GM12873 (cell line): ENCODE data around the gene GTF2H4.

Experiments
- CTCF ChIP-seq: IDR thresholded peaks from 2 replicates; pipeline ENCODE4 v1.5.1; 2012; ENCODE audit warnings: low read depth, mild to moderate bottlenecking, moderate library complexity, low read length, control low read depth; ENCODE audit not compliant: insufficient read depth; ENCODE audit errors: missing control alignments

Gene GTF2H4

GRCh38 chr6:30895343-30895742 is 12.7 kb upstream of the GTF2H4 start:
- no peak for TF ChIP-seq CTCF

GRCh38 chr6:30896541-30896940 is 11.5 kb upstream of the GTF2H4 start:
- TF ChIP-seq CTCF: no peak

DNA sequence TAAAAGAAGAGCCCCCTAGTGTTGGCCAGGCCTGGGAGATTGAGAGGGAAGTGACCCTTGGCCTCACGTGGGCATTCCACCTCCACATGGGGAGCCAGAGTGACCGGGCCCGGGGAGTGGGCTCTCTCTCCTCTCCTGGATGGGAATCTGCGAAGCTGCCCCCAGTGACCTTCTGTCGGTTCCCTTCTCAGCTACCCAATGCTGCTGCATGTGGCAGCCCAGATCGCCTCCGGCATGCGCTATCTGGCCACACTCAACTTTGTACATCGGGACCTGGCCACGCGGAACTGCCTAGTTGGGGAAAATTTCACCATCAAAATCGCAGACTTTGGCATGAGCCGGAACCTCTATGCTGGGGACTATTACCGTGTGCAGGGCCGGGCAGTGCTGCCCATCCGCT is 10.1 kb upstream of the GTF2H4 start:
- TF ChIP-seq CTCF: no peak

DNA sequence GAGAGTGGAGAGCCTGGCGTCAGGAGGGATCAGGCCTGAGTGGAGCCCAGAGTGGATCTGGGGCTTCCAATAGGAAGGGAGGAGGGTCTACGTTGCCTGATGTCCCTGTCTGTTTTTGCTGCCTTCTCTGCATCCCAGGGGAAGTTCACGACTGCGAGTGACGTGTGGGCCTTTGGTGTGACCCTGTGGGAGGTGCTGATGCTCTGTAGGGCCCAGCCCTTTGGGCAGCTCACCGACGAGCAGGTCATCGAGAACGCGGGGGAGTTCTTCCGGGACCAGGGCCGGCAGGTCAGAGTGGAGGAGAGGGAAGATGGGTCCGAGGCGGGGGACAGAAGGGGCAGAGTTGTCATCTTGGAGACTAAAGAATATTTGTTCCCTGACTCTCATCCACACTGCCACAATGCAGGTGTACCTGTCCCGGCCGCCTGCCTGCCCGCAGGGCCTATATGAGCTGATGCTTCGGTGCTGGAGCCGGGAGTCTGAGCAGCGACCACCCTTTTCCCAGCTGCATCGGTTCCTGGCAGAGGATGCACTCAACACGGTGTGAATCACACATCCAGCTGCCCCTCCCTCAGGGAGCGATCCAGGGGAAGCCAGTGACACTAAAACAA is 9.2 kb upstream of the GTF2H4 start:
- TF ChIP-seq CTCF: no peak

DNA sequence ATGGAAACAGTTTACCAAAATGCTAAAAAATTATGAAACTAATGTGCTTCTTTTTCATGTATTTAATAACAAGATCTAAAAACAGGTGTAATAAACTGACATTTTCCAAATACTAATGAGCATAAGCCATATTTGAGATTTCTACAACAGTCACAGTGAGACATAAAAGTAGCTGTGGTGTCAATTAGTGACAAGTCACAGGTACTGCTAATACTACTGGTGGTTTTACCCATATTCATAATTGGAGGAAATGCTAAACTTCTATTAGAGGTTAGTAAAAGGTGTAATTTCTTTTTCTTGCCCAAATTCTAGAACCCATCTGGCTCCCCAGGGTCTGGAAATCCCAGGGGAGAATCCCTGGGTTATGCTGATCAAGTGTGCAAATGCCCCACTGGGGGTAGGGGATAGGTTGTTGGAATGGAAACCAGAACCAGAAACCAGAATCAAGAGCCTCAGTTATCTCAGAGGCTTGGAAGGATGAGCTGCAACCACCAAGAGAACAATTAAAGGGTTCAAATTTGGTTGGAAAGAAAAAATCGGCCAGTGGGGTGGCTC is 7.1 kb upstream of the GTF2H4 start:
- no peak for TF ChIP-seq CTCF

DNA sequence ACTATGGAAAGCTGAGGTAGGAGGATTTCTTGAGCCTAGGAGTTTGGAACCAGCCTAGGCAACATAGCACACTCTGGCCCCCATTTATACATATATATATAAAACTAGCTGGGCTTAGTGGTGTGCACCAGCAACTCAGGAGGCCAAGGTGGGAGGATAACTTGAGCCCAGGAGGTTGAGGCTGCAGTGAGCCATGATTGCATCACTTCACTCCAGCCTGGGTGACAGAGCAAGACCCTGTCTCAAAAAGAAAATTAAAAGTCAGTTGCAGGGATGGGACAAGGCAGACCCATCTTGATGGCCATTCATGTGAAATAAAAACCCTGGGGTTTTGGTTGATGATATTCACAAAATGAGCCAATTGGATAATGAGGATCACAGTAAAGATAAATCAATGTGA is 6.6 kb upstream of the GTF2H4 start:
- no peak for TF ChIP-seq CTCF

GRCh38 chr6:30902709-30903108 is 5.3 kb upstream of the GTF2H4 start:
- no peak for TF ChIP-seq CTCF

DNA sequence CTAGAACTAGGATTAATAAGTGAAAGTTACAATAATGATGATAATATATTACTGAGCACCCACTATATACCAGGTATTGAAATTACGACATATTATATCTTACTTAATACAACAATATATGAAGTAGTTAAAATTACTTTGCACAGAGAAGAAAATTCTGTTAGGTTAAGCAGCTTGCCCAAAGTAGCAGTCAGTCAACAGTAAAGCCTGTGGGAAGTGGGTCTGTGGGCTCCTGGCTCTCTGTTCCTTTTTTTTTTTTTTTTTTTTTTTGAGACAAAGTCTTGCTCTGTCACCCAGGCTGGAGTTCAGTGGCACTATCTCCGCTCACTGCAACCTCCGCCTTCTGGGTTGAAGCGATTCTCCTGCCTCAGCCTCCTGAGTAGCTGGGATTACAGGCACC is 4.8 kb upstream of the GTF2H4 start:
- TF ChIP-seq CTCF: no peak
